Endometrium (tissue), 2 donors: ENCODE measurements around the gene SNAI3.

Experiments
- FAIRE-seq: peaks from 2 replicates; lab custom pipeline; 2012; peaks lifted over from hg19 to GRCh38; lab: Jason Lieb, UNC
- donor health status: control.
- donor health status: control.

Gene SNAI3

GRCh38 chr16:88705801-88706228 is 19.5 kb upstream of the SNAI3 start:
- FAIRE-seq: no peak

- no peak for FAIRE-seq
These were observed 18.9 kb upstream of the SNAI3 start for GRCh38 chr16:88705076-88705684.

- FAIRE-seq: no peak
These were observed 17.4 kb upstream of the SNAI3 start for GRCh38 chr16:88703486-88704309.

- no peak for FAIRE-seq
These were observed 16.3 kb upstream of the SNAI3 start for GRCh38 chr16:88702371-88703210.

- no peak for FAIRE-seq
These were observed 15.5 kb upstream of the SNAI3 start for GRCh38 chr16:88701581-88702370.

- no peak for FAIRE-seq
These were observed 14.6 kb upstream of the SNAI3 start for GRCh38 chr16:88700636-88701482.

GRCh38 chr16:88700322-88700635 is 14.0 kb upstream of the SNAI3 start:
- FAIRE-seq: no peak

GRCh38 chr16:88699180-88699579 is 12.9 kb upstream of the SNAI3 start:
- no peak for FAIRE-seq

- no peak for FAIRE-seq
These were observed 12.3 kb upstream of the SNAI3 start for GRCh38 chr16:88698646-88699045.

- FAIRE-seq: no peak
These were observed 11.7 kb upstream of the SNAI3 start for GRCh38 chr16:88697831-88698615.

GRCh38 chr16:88697116-88697830 is 11.0 kb upstream of the SNAI3 start:
- FAIRE-seq: no peak

GRCh38 chr16:88696441-88696840 is 10.1 kb upstream of the SNAI3 start:
- FAIRE-seq: no peak

- FAIRE-seq: no peak
These were observed 9.4 kb upstream of the SNAI3 start for GRCh38 chr16:88695753-88696152.

- FAIRE-seq: no peak
These were observed 8.9 kb upstream of the SNAI3 start for GRCh38 chr16:88695218-88695617.

GRCh38 chr16:88694221-88695087 is 8.1 kb upstream of the SNAI3 start:
- no peak for FAIRE-seq

GRCh38 chr16:88693420-88694177 is 7.3 kb upstream of the SNAI3 start:
- no peak for FAIRE-seq

GRCh38 chr16:88692861-88693260 is 6.6 kb upstream of the SNAI3 start:
- no peak for FAIRE-seq
